ENCODE results near the gene HDDC3. TPM values are rescaled to one million over a fixed set of nuclear protein-coding genes. Genes with fewer than 3 reads are reported as not detected.

Gene HDDC3
- total and polyA plus RNA-seq, 9 of the 15 experiments (the other 6 are each of a cell fraction or from before 2014, with no cell fraction given) = 14.9 to 55.8 (median 36.9) TPM

DNA sequence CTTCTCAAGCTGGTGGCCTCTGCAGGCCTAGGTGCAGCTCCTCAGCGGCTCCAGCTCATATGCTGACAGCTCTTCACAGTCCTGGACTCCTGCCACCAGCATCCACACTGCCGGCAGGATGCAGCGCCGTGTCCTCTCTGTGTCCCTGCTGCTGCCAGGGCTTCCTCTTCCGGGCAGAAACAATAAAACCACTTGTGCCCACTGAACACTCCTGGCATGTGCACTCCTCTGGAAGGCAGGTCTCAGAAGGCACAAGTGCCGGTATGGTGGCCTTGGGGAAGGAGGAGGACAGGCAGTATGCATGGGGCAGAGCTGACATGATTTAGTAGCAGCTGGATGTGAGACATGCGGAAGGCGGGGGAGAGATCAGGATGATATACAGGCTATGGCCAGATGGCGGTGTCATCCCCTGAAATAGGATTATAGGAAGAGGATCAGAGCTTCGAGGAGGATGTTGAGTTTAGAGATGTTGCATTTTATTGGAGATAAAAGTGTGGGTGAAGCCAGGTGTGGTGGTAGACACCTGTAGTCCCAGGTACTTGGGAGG, 36.7 kb downstream of the HDDC3 start (continued):
- no peak for TF ChIP-seq ADNP (tag; IDR thresholded peaks at IDR 0.05)
- TF ChIP-seq HEY1 (CRISPR knock-in tag; IDR thresholded peaks at IDR 0.05; ENCODE audit: borderline replicate concordance) = no peak
- TF ChIP-seq NCOA6 (IDR thresholded peaks at IDR 0.05) = no peak
- TF ChIP-seq, protein P1, sequence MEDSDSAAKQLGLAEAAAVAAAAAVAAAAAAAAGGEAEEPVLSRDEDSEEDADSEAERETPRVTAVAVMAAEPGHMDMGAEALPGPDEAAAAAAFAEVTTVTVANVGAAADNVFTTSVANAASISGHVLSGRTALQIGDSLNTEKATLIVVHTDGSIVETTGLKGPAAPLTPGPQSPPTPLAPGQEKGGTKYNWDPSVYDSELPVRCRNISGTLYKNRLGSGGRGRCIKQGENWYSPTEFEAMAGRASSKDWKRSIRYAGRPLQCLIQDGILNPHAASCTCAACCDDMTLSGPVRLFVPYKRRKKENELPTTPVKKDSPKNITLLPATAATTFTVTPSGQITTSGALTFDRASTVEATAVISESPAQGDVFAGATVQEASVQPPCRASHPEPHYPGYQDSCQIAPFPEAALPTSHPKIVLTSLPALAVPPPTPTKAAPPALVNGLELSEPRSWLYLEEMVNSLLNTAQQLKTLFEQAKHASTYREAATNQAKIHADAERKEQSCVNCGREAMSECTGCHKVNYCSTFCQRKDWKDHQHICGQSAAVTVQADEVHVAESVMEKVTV (CRISPR knock-in tag; IDR thresholded peaks at IDR 0.05) = peak; percentile 40; the same call in 1 of the 2 replicates
- TF ChIP-seq GABPA (tag; conservative IDR thresholded peaks at IDR 0.05; ENCODE audit: low read depth) = 0 out of 2 replicates have a peak, but pooled peaks have one; percentile 30
- TF ChIP-seq, protein P2, sequence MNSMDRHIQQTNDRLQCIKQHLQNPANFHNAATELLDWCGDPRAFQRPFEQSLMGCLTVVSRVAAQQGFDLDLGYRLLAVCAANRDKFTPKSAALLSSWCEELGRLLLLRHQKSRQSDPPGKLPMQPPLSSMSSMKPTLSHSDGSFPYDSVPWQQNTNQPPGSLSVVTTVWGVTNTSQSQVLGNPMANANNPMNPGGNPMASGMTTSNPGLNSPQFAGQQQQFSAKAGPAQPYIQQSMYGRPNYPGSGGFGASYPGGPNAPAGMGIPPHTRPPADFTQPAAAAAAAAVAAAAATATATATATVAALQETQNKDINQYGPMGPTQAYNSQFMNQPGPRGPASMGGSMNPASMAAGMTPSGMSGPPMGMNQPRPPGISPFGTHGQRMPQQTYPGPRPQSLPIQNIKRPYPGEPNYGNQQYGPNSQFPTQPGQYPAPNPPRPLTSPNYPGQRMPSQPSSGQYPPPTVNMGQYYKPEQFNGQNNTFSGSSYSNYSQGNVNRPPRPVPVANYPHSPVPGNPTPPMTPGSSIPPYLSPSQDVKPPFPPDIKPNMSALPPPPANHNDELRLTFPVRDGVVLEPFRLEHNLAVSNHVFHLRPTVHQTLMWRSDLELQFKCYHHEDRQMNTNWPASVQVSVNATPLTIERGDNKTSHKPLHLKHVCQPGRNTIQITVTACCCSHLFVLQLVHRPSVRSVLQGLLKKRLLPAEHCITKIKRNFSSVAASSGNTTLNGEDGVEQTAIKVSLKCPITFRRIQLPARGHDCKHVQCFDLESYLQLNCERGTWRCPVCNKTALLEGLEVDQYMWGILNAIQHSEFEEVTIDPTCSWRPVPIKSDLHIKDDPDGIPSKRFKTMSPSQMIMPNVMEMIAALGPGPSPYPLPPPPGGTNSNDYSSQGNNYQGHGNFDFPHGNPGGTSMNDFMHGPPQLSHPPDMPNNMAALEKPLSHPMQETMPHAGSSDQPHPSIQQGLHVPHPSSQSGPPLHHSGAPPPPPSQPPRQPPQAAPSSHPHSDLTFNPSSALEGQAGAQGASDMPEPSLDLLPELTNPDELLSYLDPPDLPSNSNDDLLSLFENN (IDR thresholded peaks at IDR 0.05; ENCODE audit: low read depth in 2 of 2, low read length in 2 of 2) = no peak
- no peak for TF ChIP-seq ZNF282 (CRISPR knock-in tag; IDR thresholded peaks at IDR 0.05)
- 0 out of 2 replicates have a peak, but pooled peaks have one; percentile 22 for TF ChIP-seq NBN (IDR thresholded peaks at IDR 0.05; ENCODE audit: low read depth)
- TF ChIP-seq FUS (optimal IDR thresholded peaks at IDR 0.05; ENCODE audit: low read depth, low read length) = no peak
- TF ChIP-seq MTF1 (CRISPR knock-in tag; IDR thresholded peaks at IDR 0.05; ENCODE audit: borderline replicate concordance) = no peak
- TF ChIP-seq ZNF239 (CRISPR knock-in tag; IDR thresholded peaks at IDR 0.05) = no peak
- TF ChIP-seq RBM15 (IDR thresholded peaks at IDR 0.05; ENCODE audit: insufficient read depth, low read length) = no peak
- TF ChIP-seq GABPB1 (CRISPR knock-in tag; IDR thresholded peaks at IDR 0.05) = no peak
- TF ChIP-seq ZNF778 (CRISPR knock-in tag; IDR thresholded peaks at IDR 0.05) = no peak
- TF ChIP-seq XRCC3 (IDR thresholded peaks at IDR 0.05) = no peak
- no peak for TF ChIP-seq ZNF41 (CRISPR knock-in tag; conservative IDR thresholded peaks at IDR 0.05)
- peak; percentile 66 for TF ChIP-seq SMARCA4 (IDR thresholded peaks at IDR 0.05)
- TF ChIP-seq, protein P3, sequence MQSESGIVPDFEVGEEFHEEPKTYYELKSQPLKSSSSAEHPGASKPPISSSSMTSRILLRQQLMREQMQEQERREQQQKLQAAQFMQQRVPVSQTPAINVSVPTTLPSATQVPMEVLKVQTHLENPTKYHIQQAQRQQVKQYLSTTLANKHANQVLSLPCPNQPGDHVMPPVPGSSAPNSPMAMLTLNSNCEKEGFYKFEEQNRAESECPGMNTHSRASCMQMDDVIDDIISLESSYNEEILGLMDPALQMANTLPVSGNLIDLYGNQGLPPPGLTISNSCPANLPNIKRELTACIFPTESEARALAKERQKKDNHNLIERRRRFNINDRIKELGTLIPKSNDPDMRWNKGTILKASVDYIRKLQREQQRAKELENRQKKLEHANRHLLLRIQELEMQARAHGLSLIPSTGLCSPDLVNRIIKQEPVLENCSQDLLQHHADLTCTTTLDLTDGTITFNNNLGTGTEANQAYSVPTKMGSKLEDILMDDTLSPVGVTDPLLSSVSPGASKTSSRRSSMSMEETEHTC (IDR thresholded peaks at IDR 0.05) = no peak
- no peak for TF ChIP-seq ZNF57 (CRISPR knock-in tag; IDR thresholded peaks at IDR 0.05)
- TF ChIP-seq, protein P4, sequence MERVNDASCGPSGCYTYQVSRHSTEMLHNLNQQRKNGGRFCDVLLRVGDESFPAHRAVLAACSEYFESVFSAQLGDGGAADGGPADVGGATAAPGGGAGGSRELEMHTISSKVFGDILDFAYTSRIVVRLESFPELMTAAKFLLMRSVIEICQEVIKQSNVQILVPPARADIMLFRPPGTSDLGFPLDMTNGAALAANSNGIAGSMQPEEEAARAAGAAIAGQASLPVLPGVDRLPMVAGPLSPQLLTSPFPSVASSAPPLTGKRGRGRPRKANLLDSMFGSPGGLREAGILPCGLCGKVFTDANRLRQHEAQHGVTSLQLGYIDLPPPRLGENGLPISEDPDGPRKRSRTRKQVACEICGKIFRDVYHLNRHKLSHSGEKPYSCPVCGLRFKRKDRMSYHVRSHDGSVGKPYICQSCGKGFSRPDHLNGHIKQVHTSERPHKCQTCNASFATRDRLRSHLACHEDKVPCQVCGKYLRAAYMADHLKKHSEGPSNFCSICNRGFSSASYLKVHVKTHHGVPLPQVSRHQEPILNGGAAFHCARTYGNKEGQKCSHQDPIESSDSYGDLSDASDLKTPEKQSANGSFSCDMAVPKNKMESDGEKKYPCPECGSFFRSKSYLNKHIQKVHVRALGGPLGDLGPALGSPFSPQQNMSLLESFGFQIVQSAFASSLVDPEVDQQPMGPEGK (CRISPR knock-in tag; IDR thresholded peaks at IDR 0.05; ENCODE audit: borderline replicate concordance) = no peak
- TF ChIP-seq NFRKB (IDR thresholded peaks at IDR 0.05; ENCODE audit: low read depth) = no peak
